ENCODE measurements around the gene RBM28. TPM values are rescaled to one million over a fixed set of nuclear protein-coding genes. Genes with fewer than 3 reads are reported as not detected.

RBM28 gene, protein sequence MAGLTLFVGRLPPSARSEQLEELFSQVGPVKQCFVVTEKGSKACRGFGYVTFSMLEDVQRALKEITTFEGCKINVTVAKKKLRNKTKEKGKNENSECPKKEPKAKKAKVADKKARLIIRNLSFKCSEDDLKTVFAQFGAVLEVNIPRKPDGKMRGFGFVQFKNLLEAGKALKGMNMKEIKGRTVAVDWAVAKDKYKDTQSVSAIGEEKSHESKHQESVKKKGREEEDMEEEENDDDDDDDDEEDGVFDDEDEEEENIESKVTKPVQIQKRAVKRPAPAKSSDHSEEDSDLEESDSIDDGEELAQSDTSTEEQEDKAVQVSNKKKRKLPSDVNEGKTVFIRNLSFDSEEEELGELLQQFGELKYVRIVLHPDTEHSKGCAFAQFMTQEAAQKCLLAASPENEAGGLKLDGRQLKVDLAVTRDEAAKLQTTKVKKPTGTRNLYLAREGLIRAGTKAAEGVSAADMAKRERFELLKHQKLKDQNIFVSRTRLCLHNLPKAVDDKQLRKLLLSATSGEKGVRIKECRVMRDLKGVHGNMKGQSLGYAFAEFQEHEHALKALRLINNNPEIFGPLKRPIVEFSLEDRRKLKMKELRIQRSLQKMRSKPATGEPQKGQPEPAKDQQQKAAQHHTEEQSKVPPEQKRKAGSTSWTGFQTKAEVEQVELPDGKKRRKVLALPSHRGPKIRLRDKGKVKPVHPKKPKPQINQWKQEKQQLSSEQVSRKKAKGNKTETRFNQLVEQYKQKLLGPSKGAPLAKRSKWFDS
- total RNA-seq (2014; rRNA removed; shearing (Covaris generic)): 51.5 and 52.7 TPM in 2 replicates
- 55.1 and 55.7 TPM in 2 replicates for polyA plus RNA-seq (2015; cell fraction: cytosol; rRNA removed)
- 290 and 296 TPM in 2 replicates for polyA plus RNA-seq (2015; cell fraction: nucleus; rRNA removed)

DNA sequence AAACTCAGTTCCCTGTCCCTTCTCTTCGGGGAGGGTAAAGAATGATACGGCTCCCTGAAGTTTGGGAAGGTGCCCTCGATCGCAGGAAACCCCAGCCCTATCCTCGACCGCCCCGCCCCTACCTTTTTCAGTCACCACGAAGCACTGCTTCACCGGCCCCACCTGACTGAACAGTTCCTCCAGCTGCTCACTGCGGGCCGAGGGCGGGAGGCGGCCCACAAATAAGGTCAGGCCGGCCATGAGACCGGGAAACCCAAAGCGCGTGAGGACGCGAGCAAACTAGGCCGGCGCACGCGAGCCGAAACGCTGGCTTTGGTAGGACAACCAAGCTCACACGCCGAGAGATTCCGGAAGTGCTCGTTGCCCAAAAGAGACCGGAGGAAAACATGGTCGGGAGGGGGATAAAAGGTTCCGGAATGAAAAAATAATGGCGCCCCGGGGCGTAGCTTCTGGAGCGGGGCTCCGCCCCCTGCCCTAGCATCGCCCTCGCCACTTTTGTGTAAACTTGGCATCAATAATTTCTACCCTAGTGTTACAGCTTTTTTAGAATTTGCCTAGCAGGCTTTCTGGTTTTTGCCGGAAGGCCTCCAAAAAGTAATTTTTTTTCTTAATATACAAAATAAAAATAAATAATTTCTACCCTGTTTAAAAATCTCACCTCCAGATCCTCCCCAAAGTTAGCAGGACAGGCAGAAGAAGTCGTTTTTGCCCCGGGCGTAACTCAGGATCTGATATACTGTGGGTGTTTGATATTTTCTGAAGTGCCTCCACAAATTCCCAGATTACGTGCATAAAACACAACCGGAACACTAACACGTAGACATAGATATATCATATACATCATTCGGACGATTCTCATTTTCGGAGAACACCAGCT is at the start of gene RBM28:
Gene RBM28, minus strand, starts transcription at position 355 of the 877 bp plus-strand sequence. Its CDS starts 115 bp downstream, at position 240.
- peak; percentile 97 for DNase-seq (ENCODE audit: low read depth, low spot score)
- in situ Hi-C loops (cut with HindIII; ENCODE audit: low pct_unique_long_range_greater_than_20kb, low sequenced_read_pairs): no loop called here

DNA sequence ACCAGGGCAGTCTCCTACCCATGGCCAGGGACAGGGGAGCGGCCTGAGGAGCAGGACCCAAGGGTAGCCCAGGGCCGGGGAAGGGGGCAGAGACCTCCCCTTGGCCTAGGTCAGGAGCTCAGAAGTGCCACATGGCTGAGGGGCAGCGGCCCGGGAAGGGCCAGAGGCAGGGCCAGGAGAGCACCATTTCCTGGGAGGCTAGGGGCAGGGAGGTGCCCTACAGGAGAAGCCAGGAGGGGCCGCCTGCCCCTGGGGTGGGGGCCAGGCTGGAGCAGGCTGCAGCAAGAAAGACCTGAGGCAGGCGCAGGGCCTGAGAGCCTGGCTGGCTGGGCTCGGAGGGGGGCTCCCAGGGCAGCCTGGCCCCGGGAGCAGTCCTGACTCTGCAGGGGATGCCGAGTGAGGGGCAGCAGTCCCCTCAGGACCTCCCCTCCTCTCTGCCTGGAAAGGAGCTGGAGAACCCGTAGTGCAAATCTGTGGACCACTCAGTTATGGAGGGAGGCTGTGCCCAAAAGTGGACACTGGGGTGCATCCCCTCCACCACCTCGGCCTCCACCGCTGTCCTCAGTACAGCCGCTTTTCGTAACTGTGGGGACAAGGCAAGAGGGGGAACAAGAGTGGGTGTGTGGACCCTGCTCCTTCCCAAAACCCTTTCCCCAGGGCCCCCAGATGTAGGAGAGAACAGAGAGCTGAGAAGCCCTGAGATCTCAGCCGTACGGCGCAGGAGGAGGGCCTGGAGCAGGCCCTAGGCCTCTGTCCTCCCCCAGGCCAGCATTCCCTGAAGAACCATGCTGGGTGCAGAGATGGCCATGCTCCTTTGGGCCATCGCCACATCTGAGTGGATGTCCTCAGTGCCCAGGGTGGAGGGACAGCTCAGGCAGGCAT is 49.0 kb upstream of the RBM28 start:
- no peak for DNase-seq (ENCODE audit: low read depth, low spot score)
- in situ Hi-C loops (cut with HindIII; ENCODE audit: low pct_unique_long_range_greater_than_20kb, low sequenced_read_pairs): no loop called here

DNA sequence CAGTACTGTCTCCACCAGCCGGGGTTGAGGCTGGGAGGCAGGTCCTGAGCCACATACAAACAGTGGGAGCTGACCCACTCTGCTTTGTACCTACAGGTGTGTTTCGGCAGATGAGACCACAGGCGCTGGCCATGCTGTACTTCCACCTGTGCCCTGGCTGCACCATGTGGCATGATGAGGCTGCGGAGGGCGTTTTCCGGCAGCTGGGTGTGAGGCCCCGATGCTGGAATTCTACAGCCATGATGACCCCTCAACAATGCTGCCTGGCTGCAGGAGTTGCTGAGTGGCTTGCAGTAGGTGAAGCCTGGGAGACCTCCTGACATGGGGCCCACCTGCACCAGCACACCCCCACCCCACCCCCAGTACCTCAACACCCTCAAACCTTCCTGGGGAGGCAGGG is 48.1 kb upstream of the RBM28 start:
- in situ Hi-C loops (cut with HindIII; ENCODE audit: low pct_unique_long_range_greater_than_20kb, low sequenced_read_pairs): no loop called here

DNA sequence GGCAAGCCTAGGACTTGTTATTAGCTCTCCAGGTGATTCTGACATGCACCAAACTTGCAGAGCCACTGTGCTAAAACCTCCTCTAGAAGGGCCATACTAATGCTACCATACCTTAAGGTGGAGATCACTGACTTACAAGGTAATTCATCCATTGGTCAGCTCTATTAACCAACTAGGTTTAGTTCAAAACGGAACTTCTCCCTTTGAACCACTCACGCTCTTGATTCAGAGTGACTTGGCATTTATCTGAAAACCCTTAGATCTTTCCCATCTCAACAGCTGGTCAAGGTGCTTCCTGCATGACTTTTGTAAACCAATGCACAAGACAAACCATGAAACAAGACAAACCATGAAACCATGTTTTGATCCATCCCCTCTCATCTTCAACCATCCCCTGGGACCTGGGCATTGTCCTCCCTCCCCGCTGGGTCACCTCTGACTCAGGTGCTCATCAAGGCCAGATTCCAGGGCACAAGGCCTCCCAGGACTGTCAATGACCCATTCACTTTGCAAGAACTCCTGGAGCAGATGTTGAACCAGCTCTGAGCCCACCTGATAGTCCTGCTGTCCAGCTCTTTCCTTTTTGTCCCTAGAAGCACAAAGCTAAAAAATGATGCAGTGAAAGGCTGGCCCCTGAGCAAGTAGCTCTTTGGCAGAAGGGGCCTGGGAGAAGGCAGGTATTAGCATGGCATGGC is 47.3 kb upstream of the RBM28 start:
- in situ Hi-C loops (cut with HindIII; ENCODE audit: low pct_unique_long_range_greater_than_20kb, low sequenced_read_pairs): no loop called here
- DNase-seq (ENCODE audit: low read depth, low spot score): no peak

More for the DNA sequence above, 48.1 kb upstream of the RBM28 start:
- DNase-seq (ENCODE audit: low read depth, low spot score): no peak

DNA sequence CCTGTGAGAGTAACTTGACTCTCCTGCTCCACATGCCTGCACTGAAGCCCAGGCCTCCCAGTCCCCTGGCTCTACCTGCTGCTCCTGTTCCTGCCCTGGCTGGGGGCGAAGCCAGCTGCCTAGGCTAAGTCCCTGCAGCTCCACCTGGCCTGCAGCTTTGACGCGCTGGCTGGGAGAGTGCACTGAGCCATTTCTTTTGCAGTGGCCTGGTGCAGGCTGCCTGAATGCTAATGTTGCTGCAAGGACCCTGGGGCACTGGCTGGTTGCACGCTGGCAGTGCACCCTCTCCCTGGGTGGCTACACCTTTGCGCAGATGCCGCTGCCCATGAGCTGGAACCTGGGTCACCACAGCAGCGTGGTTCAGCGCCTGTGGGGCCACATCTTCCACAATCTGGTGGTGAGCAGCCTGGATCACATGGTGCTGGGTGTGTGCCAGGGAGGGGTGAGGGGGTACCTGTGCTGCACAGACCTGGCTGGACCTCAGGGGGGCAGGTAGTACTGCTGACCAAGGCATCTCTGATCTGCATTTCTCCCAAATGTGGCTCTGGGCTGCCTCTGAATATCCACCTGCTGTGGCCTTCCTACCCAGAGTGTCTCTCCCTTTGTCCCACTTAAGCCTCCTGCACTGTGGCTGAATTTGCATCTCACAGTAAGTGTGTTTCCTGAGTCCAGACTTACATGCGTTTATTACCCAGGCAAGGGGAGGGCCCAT is 46.1 kb upstream of the RBM28 start:
- in situ Hi-C loops (cut with HindIII; ENCODE audit: low pct_unique_long_range_greater_than_20kb, low sequenced_read_pairs): no loop called here
- no peak for DNase-seq (ENCODE audit: low read depth, low spot score)

DNA sequence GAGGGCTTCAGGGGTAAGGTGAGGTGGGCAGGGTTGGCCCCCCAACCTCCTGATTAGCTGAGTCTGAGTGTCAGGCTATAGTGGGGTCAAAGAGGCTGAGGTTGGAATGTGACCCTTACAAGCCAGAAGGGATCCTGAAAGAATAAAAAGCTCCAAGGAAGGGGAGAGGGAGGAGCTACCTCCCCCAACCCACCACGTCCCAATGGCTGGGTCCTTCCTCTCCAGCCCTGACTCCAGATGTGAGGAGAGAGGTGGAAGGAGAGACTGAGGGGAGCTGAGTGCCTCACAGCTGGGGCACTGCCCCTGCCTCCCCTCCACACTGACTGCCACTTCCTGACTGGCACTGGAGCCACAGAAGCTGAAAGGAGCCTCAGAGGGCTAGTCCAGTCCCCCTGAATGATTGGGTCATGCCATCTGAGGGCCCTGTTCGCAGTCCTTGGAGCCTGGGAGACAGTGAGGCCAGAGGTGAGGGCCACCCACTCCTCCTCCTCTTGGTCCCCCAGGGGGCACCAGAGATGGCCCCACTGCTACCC is 45.4 kb upstream of the RBM28 start:
- in situ Hi-C loops (cut with HindIII; ENCODE audit: low pct_unique_long_range_greater_than_20kb, low sequenced_read_pairs): no loop called here
- no peak for DNase-seq (ENCODE audit: low read depth, low spot score)

DNA sequence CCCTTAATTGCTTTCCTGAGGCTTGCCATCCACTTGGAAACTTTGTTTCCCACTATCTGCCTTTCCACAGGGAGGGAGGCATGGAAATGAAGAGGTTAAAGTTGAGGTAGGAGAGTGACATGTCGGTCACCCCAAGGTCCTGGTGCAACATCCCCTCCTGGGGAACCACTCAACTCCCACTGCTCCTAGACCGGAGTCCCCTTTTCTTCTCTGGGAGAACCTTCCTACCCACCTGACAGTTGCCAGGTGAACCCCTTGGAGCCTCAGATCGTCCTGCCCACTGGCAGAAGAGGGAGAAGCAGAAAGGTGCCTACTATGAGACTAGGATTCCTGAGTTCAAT is 44.4 kb upstream of the RBM28 start:
- DNase-seq (ENCODE audit: low read depth, low spot score): no peak
- in situ Hi-C loops (cut with HindIII; ENCODE audit: low pct_unique_long_range_greater_than_20kb, low sequenced_read_pairs): no loop called here

DNA sequence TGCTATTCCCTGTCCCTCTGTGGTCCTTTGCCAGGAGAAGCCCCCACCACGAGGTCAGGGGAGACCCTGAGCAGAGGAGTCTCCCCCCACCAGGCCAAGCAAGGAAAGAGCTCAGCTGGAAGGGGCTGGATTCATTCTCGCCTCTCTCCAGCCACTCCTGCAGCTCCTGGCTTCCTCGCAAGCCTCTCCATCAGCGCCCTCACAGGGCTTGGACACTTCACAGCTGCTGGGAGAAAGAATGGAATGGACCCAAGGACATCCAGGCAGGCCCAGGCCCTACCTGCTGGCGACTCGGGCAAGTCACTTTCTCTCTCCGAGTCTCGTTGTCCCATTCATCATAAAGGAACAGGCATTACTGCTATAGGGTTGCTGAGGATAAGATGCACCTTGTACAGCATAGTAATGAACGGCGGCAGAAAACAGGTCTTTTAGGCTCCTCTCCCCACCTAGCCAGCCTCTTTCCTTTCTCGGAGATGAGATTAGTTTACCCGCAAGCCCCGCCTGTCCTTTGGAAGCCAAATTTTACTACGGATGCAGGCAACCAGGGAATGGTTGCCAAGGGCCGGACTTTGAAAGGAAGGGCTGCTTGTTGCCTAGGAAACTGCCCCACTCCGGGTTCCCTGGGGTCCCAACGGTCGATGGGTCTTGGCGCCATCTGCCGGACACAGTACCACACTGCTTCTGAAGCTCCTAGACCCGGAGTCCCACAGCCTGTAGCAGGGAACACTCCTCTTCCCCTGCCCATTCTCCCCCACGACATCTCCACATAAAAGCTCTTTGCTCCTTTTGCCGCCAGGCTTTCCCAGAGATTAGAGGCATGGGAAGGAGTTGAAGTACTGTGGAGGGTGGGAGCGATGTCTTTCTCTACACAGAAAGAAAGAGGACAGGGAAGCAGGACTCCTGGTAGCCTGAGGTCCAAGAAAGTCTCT is 43.8 kb upstream of the RBM28 start:
- peak; percentile 92 for DNase-seq (ENCODE audit: low read depth, low spot score)

DNA sequence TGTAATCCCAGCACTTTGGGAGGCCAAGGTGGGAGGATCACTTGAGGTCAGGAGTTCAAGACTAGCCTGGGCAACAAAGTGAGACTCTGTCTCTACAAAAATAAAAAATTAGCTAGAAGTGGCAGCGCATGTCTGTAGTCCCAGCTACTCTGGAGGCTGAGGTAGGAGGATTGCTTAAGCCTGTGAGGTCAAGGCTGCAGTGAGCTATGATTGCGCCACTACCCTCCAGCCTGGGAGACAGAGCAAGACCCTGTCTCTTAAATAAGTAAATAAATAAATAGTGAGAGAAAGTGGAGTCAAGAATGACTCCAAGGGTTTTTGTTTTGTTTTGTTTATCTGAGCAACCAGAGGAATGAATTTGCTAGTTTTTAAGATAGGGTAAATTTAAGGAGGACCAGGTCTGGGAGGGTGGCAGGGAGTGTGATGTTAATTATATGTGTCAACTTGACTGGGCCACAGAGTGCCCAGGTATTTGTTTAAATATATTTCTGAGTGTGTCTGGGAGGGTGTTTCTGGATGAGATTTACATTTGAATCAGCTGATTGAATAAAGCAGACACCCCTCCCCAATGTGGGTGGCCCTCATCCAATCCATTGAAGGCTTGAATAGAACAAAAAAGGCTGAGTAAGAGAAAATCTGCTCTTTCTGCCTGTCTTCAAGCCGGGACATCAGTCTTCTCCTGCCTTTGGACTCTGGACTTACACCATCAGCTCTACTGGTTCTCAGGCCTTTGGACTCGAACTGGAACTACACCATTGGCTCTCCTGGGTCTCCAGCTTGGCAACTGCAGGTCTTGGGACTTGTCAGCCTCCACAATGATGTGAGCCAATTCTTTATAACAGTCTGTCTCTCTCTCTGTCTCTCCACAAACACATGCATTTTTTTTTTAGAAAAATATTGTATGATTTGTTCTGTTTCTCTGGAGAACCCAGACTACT is 42.5 kb upstream of the RBM28 start:
- in situ Hi-C loops (cut with HindIII; ENCODE audit: low pct_unique_long_range_greater_than_20kb, low sequenced_read_pairs): no loop called here
- no peak for DNase-seq (ENCODE audit: low read depth, low spot score)

More for the DNA sequence above, 43.8 kb upstream of the RBM28 start:
- in situ Hi-C loops (cut with HindIII; ENCODE audit: low pct_unique_long_range_greater_than_20kb, low sequenced_read_pairs): no loop called here

DNA sequence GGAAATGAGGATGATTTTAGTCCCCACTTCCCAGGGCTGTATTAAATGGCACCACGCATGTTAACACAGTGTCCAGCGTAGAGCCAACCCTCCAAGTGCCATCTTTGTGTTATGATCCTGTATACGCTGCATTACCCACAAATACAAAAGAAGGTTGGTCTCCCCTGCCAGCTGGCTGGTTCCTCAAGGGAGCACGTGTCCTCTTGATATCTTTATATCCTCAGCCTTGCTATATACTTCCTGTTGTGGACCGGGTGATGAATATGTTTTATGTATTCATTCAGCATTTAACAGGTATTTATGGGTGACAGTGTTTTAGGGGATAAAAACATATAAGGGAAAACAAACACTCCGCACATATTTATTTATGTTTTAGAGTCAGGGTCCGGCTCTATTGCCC is 41.0 kb upstream of the RBM28 start:
- DNase-seq (ENCODE audit: low read depth, low spot score): no peak
- in situ Hi-C loops (cut with HindIII; ENCODE audit: low pct_unique_long_range_greater_than_20kb, low sequenced_read_pairs): no loop called here

DNA sequence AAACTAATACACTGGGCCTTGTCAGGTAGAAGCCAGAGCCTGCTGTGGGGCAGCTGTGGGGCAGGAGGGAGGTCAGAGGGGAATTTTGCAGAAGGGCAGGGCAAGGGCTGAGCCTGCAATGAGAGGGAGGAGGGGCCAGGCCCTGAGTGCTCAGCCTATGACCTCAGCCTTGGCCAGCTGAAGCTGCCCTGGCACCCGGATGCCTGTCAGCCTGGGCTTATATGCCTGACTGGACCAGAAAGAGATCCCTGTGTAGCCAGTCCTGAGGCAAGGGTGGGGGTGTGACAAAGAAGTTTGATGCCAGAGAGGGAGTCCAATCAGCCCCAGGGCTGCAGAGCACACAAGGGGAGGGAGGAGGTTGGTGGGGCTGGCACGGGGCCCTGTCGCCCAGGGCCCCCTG is 40.1 kb upstream of the RBM28 start:
- no peak for DNase-seq (ENCODE audit: low read depth, low spot score)
- in situ Hi-C loops (cut with HindIII; ENCODE audit: low pct_unique_long_range_greater_than_20kb, low sequenced_read_pairs): no loop called here

DNA sequence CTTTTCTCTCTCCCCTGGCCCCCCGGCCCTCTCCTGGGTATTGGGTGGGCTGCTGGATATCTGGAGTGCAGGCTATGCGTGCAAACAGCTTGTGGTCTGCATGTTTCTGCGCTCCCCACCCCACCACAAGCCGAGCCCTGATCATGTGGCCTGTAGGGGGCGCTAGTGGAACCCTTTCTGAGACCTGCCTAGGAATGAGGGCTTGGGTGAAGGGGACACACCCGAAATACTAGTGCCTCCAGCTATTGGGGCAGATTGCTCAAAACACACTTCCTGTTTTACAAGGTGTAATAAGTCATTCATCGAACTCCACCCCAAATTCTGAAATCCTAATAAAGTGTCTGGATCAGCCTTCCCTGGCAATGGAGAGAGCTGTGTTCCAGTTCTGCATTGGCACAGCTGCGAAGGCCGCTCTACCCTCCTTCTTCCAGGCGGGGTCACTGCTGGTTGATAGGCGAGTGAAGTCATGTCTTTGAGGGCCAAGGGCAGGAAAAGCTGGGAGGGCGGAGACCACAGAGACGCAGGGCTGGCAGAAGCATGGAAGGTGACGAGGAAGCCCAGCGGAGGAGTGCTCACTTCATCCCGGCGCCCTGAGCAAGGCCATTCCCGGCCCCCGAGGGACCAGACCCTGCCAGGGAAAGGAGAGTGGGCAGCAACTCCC is 37.6 kb upstream of the RBM28 start:
- in situ Hi-C loops (cut with HindIII; ENCODE audit: low pct_unique_long_range_greater_than_20kb, low sequenced_read_pairs): no loop called here
- peak; percentile 74 for DNase-seq (ENCODE audit: low read depth, low spot score)

DNA sequence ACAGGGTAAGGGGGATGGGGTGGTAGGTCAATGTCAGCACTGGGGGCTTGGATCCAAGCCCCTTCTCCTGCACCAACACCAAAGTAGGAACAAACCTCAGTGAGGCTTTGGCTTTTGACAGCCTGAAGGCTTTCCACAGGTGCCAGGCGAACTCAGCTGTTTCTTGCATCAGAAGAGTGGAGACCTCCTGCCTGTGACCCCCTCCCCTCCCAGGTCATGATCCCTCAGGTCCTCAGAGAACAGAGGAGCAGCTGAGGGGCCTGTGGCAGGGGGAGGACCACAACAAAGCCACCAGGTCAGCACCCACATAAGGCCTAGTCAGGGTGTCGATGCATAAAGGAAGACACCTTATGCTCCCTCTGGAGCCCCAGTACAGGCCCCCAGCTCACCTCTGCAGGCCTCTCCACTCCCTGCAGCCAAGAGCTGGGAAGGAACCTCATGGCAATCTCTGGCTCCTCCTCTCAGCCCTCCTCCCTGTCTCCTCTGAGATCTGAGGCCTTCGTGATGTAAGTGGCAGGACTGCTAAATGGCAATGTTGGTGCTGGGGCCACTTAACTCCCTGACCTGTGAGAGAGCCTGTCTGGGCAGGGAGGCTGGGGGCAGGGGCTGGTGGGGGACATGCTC is 36.9 kb upstream of the RBM28 start:
- DNase-seq (ENCODE audit: low read depth, low spot score): no peak
- in situ Hi-C loops (cut with HindIII; ENCODE audit: low pct_unique_long_range_greater_than_20kb, low sequenced_read_pairs): no loop called here

Data from SK-MEL-5 (cell line).